Calu3 (cell line): ENCODE data around the gene SLC39A13. TPM values are rescaled to one million over a fixed set of nuclear protein-coding genes. Genes with fewer than 3 reads are reported as not detected.

Source experiments
- BruUV-seq: library from RNA; stranded (reverse); fragments of 400-500 nt; replicated peaks from 2 replicates; lab custom pipeline; 2021; lab: Mats Ljungman, UMichigan
- CTCF ChIA-PET: fragments of 300-600 bp; sonication (Branson Sonifier 250); formaldehyde crosslinking; loops from one replicate; lab custom pipeline; 2022; ENCODE audit warnings: antibody characterized with exemption; lab: Charles Lee
- DNase-seq: peaks from one replicate; pipeline ENCODE4 v3.0.0; 2022
- H3K27ac Mint-ChIP-seq: one replicate; pipeline ENCODE4 v1.8.0; 2022; ENCODE audit warnings: mixed read lengths; ENCODE audit not compliant: unreplicated experiment
- H3K27me3 Mint-ChIP-seq: one replicate; pipeline ENCODE4 v1.8.0; 2022; ENCODE audit warnings: mixed read lengths; ENCODE audit not compliant: unreplicated experiment
- H3K36me3 Mint-ChIP-seq: one replicate; pipeline ENCODE4 v1.8.0; 2022; ENCODE audit warnings: mild to moderate bottlenecking, moderate library complexity, mixed read lengths; ENCODE audit not compliant: insufficient read depth, unreplicated experiment
- H3K4me1 Mint-ChIP-seq: one replicate; pipeline ENCODE4 v1.8.0; 2022; ENCODE audit warnings: mild to moderate bottlenecking, low read depth, mixed read lengths; ENCODE audit not compliant: unreplicated experiment
- H3K4me3 Mint-ChIP-seq: one replicate; pipeline ENCODE4 v1.8.0; 2022; ENCODE audit warnings: mild to moderate bottlenecking, low read depth, moderate library complexity, mixed read lengths; ENCODE audit not compliant: unreplicated experiment
- H3K9me3 Mint-ChIP-seq: one replicate; pipeline ENCODE4 v1.8.0; 2022; ENCODE audit warnings: low read depth, mixed read lengths; ENCODE audit not compliant: unreplicated experiment
- intact Hi-C: fragments of 100-400 bp; cut with micrococcal nuclease; formaldehyde crosslinking; loops from one replicate; pipeline ENCODE4 v1.10.0; 2022; ENCODE audit not compliant: unreplicated experiment
- total RNA-seq: library from RNA; stranded (reverse); gene quantifications from 2 replicates; pipeline ENCODE4 v1.2.3, GENCODE V29; 2022
- TF ChIP-seq, protein P1 (sequence below): fragments of 200-600 bp; IDR thresholded peaks from one replicate; pipeline ENCODE4 v1.8.0; 2022; ENCODE audit warnings: antibody characterized with exemption; ENCODE audit not compliant: unreplicated experiment

Gene SLC39A13
- total RNA-seq, 1 experiment from 2014 or later: 24.3 TPM

DNA sequence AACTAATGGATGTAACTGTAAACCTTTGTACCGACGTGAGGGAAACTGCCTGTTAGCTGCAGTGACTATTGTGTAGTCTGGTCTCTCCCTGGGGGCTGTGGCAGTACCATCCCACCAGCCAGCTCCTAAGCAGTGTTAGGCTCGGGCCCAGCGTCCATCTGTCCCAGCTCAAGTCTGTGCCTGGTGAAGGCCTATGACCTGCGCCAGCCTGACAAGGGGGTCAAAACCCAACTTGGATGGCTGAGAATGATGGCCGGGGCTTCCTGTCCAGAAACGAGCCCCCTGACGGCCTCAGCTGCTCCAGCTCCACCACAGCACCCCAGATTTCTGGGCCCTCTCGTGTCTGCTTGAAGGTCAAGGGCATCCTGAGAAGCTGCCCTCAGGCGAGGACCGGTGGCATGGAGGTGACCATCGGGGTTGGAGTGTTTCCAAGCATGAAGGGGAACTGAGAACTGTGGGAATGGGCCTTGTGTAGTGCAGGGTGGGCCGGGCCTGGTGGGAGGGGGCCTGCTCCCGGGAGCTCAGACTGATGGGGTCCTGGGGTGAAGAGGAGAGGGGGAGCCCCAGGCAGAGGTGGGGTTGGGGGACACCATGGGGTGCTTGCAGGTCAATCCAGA is 15.7 kb upstream of the SLC39A13 start:
- Mint-ChIP-seq H3K4me3 (no peak overlapping the region), H3K36me3 (no peaks in the 10 kb centered on the region), H3K4me1 (no peaks in the 10 kb centered on the region), H3K9me3 (no peaks in the 10 kb centered on the region), H3K27me3 (peaks cover 8% of the 10 kb centered on the region), H3K27ac (no peak overlapping the region)
- TF ChIP-seq, protein P1, sequence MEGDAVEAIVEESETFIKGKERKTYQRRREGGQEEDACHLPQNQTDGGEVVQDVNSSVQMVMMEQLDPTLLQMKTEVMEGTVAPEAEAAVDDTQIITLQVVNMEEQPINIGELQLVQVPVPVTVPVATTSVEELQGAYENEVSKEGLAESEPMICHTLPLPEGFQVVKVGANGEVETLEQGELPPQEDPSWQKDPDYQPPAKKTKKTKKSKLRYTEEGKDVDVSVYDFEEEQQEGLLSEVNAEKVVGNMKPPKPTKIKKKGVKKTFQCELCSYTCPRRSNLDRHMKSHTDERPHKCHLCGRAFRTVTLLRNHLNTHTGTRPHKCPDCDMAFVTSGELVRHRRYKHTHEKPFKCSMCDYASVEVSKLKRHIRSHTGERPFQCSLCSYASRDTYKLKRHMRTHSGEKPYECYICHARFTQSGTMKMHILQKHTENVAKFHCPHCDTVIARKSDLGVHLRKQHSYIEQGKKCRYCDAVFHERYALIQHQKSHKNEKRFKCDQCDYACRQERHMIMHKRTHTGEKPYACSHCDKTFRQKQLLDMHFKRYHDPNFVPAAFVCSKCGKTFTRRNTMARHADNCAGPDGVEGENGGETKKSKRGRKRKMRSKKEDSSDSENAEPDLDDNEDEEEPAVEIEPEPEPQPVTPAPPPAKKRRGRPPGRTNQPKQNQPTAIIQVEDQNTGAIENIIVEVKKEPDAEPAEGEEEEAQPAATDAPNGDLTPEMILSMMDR: no peak
- intact Hi-C loops: no loop called here
- BruUV-seq: no TSS peak
- DNase-seq: no peak
- CTCF ChIA-PET: interaction anchor here (0.7 to 0.8 kb wide), 2 partner anchors 22 to 259 kb away, joined by 3 to 4 read pairs; no protein-coding TSS in a partner anchor

DNA sequence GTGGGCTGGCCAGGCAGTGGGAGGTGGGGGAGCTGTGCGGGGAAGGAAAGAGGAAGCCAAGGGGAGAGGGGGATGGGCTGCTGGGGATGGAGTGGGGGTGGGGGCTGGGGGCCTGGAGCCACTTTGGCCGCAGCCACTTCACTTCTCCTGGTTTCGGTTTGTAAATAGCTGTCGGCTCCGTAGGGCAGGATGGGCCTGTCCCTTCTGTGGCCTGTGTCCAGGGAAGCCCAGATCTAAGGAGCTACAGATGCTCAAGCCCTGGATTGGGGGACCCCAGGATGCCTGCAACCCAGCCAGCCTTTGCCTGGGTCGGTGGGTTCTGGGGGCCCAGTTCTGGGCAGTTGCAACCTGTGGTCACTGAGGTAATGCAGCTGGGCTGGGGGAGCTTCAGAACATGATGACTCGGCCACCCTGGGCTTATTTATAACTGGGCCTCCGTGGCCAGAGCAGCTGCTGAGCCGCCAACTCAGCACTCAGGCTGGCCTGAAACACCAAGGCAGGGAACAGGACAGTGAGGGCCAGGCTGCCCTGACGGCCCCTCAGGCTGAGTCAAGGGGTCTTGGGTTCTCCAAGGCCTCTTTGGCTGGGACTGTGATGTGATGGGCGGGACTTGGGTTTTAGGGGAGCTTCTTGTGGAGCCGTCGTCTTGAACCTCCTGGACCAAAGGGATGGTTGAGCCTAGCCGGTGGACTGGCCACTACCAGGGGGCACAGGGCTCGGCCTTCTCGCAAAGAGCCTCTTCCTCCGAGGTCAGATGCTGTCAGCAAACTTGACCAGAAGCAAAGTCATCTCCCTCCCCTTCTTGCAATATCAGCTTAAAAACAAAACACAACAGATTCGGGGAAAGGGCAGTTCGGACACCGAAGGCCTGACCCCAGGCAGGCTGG is 15.0 kb upstream of the SLC39A13 start:
- Mint-ChIP-seq H3K4me3 (no peak overlapping the region), H3K27me3 (peaks cover 8% of the 10 kb centered on the region), H3K36me3 (no peaks in the 10 kb centered on the region), H3K4me1 (no peaks in the 10 kb centered on the region), H3K27ac (no peak overlapping the region), H3K9me3 (no peaks in the 10 kb centered on the region)
- BruUV-seq: no TSS peak
- TF ChIP-seq, protein P1: no peak
- no peak for DNase-seq
- CTCF ChIA-PET: no interaction called here
- intact Hi-C loops: no loop called here

DNA sequence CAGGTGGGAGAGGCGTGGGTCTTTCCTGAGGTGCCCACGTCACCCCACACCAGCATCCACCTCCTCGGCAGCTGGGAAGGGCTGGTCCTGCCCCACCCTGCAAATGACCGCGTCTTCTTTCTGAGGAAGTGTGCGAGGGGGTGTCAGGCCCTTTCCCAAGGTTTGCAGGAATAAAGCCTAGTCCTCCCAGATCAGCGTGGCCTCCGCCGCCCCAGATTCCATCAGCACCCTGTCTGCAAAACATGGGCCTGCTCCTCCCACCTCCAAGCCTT is 14.4 kb upstream of the SLC39A13 start:
- TF ChIP-seq, protein P1: no peak
- H3K4me3 Mint-ChIP-seq: no peak overlapping the region
- CTCF ChIA-PET: no interaction called here
- H3K27ac Mint-ChIP-seq: no peak overlapping the region
- H3K36me3 Mint-ChIP-seq: no peaks in the 10 kb centered on the region
- peaks cover 8% of the 10 kb centered on the region for H3K27me3 Mint-ChIP-seq
- no peaks in the 10 kb centered on the region for H3K9me3 Mint-ChIP-seq
- no TSS peak for BruUV-seq
- no peak for DNase-seq
- no peaks in the 10 kb centered on the region for H3K4me1 Mint-ChIP-seq
- intact Hi-C loops: no loop called here

DNA sequence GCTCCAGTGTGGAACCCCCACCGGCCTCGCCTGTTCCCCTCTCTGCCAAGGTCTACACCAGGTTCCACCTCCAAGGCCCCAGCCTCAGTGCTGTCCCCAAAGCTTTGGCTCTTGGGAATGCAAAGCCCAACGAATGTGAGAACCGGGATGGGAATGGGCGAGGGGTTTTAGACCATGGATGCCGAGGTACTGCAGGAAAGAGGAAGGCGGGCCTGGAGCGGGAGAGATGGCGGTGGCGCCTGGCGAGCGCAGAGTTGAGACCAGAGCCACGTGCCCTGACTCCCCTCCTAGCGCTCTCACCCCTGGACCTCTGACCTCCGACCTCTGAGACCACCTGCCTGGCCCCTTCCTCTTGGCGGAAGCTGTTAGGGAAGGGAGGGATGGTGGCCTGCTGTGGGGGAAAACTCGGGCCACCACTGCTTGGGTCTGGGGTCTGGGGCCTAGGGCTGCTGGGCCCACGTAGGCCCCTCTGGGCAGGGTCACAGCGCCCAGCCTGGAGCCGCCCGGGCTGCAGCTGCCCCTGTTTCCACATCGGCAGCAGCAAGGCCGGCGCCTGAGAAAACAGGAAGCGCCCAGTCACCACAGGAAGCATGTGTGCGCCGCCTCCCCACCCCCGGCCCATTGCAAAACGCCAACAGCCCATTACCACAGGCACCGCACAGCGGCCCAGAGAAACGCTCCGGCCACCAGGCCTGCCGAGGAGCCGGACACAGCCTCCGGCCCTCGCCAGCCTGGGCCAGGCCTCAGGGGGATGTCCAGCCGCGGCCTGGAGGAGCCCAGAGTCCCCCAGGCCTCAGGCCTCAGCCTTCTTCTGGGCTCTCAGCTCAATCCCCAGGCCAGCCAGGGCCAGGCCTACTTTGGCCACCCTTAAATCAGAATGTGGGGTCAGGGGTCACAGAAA is 13.8 kb upstream of the SLC39A13 start:
- Mint-ChIP-seq H3K9me3 (no peaks in the 10 kb centered on the region), H3K27me3 (peaks cover 2% of the 10 kb centered on the region), H3K4me1 (no peaks in the 10 kb centered on the region), H3K27ac (no peak overlapping the region), H3K36me3 (no peaks in the 10 kb centered on the region), H3K4me3 (no peak overlapping the region)
- TF ChIP-seq, protein P1: no peak
- DNase-seq: no peak
- CTCF ChIA-PET: no interaction called here
- intact Hi-C loops: no loop called here
- BruUV-seq: no TSS peak
